Body of pancreas (tissue), 4 donors: ENCODE results near the gene ST6GALNAC3. TPM values are rescaled to one million over a fixed set of nuclear protein-coding genes. Genes with fewer than 3 reads are reported as not detected.

Source experiments
- ATAC-seq: fragments of 150-250 bp; one replicate; pipeline ENCODE4 v1.9.1; 2016
- DNase-seq, 4 donors: peaks; one replicate each; pipeline ENCODE4 v3.0.0-alpha.2; 2019
- H3K27ac ChIP-seq, 4 donors: fragments of 200-600 bp; sonication (generic); 1 replicate in 3 of 4; 2 replicates in 1 of 4; pipeline versions ENCODE4 v1.5.1 to v1.6.1; 2016 to 2019; ENCODE audit warnings: mild to moderate bottlenecking in 1 of 4, mixed read lengths in 1 of 4, moderate library complexity in 1 of 4
- H3K27me3 ChIP-seq, 2 donors: fragments of 200-600 bp; sonication (generic); one replicate each; pipeline ENCODE4 v1.6.0; 2016; ENCODE audit warnings: mild to moderate bottlenecking in 1 of 2
- H3K36me3 ChIP-seq, 2 donors: fragments of 200-600 bp; sonication (generic); replicated peaks in 1 of 2; 2 replicates each; pipeline ENCODE4 v1.5.1; 2016; ENCODE audit warnings: low read depth in 2 of 2; ENCODE audit not compliant: insufficient read depth in 1 of 2
- H3K4me1 ChIP-seq: fragments of 200-600 bp; sonication (generic); one replicate; pipeline ENCODE4 v1.6.0; 2016
- H3K4me3 ChIP-seq, 2 donors: fragments of 200-600 bp; sonication (generic); 1 replicate in 1 of 2; 2 replicates in 1 of 2; pipeline ENCODE4 v1.5.1; 2016 to 2019
- H3K9me3 ChIP-seq, 3 donors: fragments of 200-600 bp; sonication (generic); 1 replicate in 2 of 3; 2 replicates in 1 of 3; pipeline ENCODE4 v1.5.1; 2016
- POLR2A ChIP-seq, 3 donors: fragments of 450-650 bp; IDR thresholded peaks; one replicate each; pipeline ENCODE4 v1.6.1; 2016; ENCODE audit warnings: antibody characterized with exemption in 3 of 3, mild to moderate bottlenecking in 2 of 3
- WGBS, 2 donors: methylation state at CpG; one replicate each; pipeline ENCODE4 v1.1.5; 2017; 5-methylcytosine and 5-hydroxymethylcytosine counted together
- intact Hi-C: fragments of 100-400 bp; cut with DNase I; formaldehyde crosslinking; loops from one replicate; pipeline ENCODE4 v1.15.1; 2023
- total RNA-seq, 2 donors: library from RNA; depleted of rRNA; stranded (reverse); fragments of >200 nt; gene quantifications; one replicate each; pipeline ENCODE4 v1.1.0, GENCODE V29; 2016
- TF ChIP-seq, protein P1 (sequence below), 7 experiments: fragments of 450-650 bp in 4 of 7; fragments of 200-600 bp in 3 of 7; sonication (generic) in 3 of 7; IDR thresholded peaks; one replicate each; pipeline ENCODE4 v1.5.1; 2016 to 2019; ENCODE audit warnings: antibody characterized with exemption in 7 of 7

The ST6GALNAC3 gene
- 1 to 10 TPM; 1.3 to 2.3 TPM for total RNA-seq

DNA sequence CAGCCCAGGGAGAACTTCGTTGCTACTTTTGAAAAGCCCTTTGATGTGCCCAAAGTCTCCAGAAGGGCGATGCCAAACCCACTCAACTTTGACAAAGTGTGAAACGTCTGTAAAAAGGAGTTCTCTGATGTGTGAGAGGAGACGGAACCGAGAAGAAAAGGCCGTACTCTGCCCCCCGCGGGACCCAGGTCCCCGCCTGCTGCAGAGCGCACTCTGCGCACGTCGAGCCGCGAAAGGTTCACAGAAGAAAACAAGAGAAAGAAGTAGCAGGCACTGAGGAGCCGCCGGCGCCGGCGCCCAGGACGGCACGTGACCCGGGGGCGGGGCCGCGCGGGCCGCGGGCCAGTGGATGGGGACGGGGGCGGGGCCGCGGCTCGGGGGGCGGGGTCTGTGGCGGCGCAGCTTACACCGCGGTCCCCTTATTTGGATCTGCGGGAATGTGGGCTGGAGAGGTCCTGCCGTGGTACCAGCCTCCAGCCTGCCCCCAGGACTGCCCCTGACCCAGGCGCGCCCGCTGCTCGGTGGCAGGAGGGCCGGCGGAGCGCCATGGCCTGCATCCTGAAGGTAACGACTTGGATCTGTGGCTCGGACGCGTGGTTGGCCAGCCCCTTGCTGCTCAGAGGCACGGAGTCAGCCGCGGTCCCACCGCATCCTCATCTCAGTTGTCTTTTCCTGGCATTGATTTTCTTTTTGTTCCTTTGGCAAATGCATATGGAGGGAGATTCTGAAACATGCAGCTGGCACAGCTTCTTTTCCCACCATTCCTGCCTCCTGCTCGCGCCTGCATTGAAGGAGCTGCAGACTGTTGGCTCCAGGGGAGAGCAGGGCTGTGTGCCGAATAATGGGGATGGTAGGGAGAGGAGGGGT, at the start of gene ST6GALNAC3:
TSS of gene ST6GALNAC3 (plus strand) at position 426 of the 867 bp plus-strand sequence.
- Histone ChIP-seq H3K27me3 (no peaks in the 10 kb centered on the region), H3K4me1 (peaks cover 14% of the 10 kb centered on the region), H3K4me3 (peak within 1 kb of the TSS; percentile 21 to 49), H3K9me3 (no peaks in the 10 kb centered on the region), H3K27ac (peak within 1 kb of the TSS in 3 of 4 donors; percentile 26 to 48 (median 30)), H3K36me3 (no peaks in the 10 kb centered on the region)
- TF ChIP-seq, protein P1, sequence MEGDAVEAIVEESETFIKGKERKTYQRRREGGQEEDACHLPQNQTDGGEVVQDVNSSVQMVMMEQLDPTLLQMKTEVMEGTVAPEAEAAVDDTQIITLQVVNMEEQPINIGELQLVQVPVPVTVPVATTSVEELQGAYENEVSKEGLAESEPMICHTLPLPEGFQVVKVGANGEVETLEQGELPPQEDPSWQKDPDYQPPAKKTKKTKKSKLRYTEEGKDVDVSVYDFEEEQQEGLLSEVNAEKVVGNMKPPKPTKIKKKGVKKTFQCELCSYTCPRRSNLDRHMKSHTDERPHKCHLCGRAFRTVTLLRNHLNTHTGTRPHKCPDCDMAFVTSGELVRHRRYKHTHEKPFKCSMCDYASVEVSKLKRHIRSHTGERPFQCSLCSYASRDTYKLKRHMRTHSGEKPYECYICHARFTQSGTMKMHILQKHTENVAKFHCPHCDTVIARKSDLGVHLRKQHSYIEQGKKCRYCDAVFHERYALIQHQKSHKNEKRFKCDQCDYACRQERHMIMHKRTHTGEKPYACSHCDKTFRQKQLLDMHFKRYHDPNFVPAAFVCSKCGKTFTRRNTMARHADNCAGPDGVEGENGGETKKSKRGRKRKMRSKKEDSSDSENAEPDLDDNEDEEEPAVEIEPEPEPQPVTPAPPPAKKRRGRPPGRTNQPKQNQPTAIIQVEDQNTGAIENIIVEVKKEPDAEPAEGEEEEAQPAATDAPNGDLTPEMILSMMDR (IDR thresholded peaks at IDR 0.05), result peak in 1 of 7 experiments; percentile 9
- TF ChIP-seq POLR2A (IDR thresholded peaks at IDR 0.05), result peak in 2 of 3 donors; percentile 33 to 38
- 1% methylated on average over 27 to 56 of the region's 59 CpGs for WGBS, 2 donors
- ATAC-seq (peak; percentile 97), DNase-seq (peak; percentile 74 to 84 (median 76))
- intact Hi-C loops, result no loop called here

DNA sequence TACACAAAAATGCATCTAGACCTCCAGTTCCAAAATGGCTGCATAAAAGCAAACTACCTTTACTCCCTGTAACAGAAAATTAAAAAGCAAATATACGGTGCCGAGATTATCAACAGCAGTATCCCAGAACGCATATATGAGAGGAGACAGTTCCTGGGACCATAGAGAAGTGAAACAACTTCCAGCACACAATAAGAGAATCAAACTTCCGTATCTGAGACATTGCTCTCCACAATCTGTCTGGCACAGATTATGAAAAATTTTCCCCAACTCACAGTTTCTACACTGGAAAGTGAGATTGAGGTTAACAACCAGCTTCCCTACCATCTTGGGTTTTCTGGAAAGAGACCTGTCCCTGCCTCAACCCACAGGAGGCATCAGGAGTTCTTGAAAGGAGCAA, 47.2 kb upstream of the ST6GALNAC3 start:
- ATAC-seq (no peak), DNase-seq (no peak)
- WGBS, 2 donors, result 61 to 63% methylated on average over 4 of the region's 4 CpGs
- Histone ChIP-seq H3K4me1 (no peaks in the 10 kb centered on the region), H3K27me3 (no peaks in the 10 kb centered on the region), H3K4me3 (no peak overlapping the region), H3K27ac (no peak overlapping the region), H3K9me3 (no peaks in the 10 kb centered on the region), H3K36me3 (no peaks in the 10 kb centered on the region)
- intact Hi-C loops, result no loop called here
- TF ChIP-seq, protein P1 (IDR thresholded peaks at IDR 0.05), result no peak
- TF ChIP-seq POLR2A (IDR thresholded peaks at IDR 0.05), result no peak

DNA sequence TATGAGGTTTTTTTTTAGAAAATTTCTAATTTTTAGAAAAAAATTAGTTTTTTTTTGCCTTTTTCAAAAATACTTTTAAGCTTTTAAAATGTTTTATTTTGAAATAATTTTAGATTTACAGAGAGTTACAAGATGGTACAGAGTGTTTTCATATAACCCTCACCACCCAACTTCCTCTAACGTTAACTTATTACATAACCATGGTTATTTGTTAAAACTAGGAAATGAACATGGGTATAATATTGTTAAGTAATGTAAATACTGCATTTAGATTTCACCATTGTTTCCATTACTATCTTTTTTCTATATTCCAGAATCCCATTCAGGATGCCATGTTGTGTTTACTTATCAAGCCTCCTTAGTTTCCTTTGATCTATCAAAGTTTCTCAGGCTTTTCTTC, 45.2 kb upstream of the ST6GALNAC3 start:
- Histone ChIP-seq H3K27ac (no peak overlapping the region), H3K9me3 (no peaks in the 10 kb centered on the region), H3K4me1 (no peaks in the 10 kb centered on the region), H3K4me3 (no peak overlapping the region), H3K36me3 (no peaks in the 10 kb centered on the region), H3K27me3 (no peaks in the 10 kb centered on the region)
- ATAC-seq (no peak), DNase-seq (no peak)
- 60 to 78% methylated on average over 1 of the region's 1 CpG for WGBS, 2 donors
- TF ChIP-seq POLR2A (IDR thresholded peaks at IDR 0.05), result no peak
- TF ChIP-seq, protein P1 (IDR thresholded peaks at IDR 0.05), result no peak
- intact Hi-C loops, result no loop called here

DNA sequence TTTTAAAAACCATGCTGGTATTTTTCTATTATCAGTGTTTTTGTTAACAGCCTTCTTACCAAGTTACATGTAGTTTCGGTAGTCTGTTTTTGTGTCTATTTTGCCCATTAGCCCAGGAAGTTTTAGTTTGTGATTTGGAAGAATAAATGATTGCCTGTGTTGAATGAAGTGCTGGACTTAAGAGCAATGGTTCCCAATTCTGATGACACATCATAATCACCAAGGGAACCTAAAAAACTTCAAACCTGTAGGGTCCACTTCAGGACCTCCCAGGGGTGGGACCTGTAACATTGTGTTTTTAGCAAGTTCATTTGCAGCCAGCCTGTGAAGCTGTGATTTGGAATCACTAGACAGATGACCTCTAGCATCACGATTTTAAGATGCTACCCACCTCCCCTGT, 43.0 kb upstream of the ST6GALNAC3 start:
- intact Hi-C loops, result no loop called here
- 43 to 70% methylated on average over 2 of the region's 2 CpGs for WGBS, 2 donors
- ATAC-seq, result no peak

More for the DNA sequence above, 43.0 kb upstream of the ST6GALNAC3 start:
- DNase-seq, result no peak
- no peaks in the 10 kb centered on the region for H3K27me3 ChIP-seq
- TF ChIP-seq POLR2A (IDR thresholded peaks at IDR 0.05), result no peak
- TF ChIP-seq, protein P1 (IDR thresholded peaks at IDR 0.05), result no peak
- no peaks in the 10 kb centered on the region for H3K36me3 ChIP-seq
- no peak overlapping the region for H3K27ac ChIP-seq
- no peak overlapping the region for H3K4me3 ChIP-seq
- H3K9me3 ChIP-seq, result no peaks in the 10 kb centered on the region
- H3K4me1 ChIP-seq, result no peaks in the 10 kb centered on the region
